Activated CD8-positive, alpha-beta memory T cell treated with anti-CD3 and anti-CD28 coated beads for 36 hours (primary cell): ENCODE results near the gene TENT4A. TPM values are rescaled to one million over a fixed set of nuclear protein-coding genes. Genes with fewer than 3 reads are reported as not detected.

Experiments
- CTCF ChIA-PET: fragments of 350-600 bp; sonication (Branson Sonifier 250); formaldehyde crosslinking; loops from one replicate; lab custom pipeline; 2021; ENCODE audit warnings: antibody characterized with exemption; lab: Charles Lee
- POLR2A ChIA-PET: fragments of 350-600 bp; sonication (Branson Sonifier 250); formaldehyde crosslinking; loops from one replicate; lab custom pipeline; 2021; ENCODE audit warnings: antibody characterized with exemption; lab: Charles Lee
- total RNA-seq, 2 experiments: library from RNA; stranded (reverse); gene quantifications; one replicate each; pipeline ENCODE4 v1.2.3, GENCODE V29; 2021

The TENT4A gene
- total RNA-seq, 2 experiments from 2014 or later, result 32.8 to 35.0 TPM

- ChIA-PET CTCF (interaction anchor here (0.6 kb wide), 1 partner anchor 1303 kb away, joined by 3 read pairs; no protein-coding TSS in a partner anchor), POLR2A (interaction anchor here (0.9 kb wide), 1 partner anchor 14 kb away, joined by 3 read pairs; no protein-coding TSS in a partner anchor)
These were observed 14.0 kb downstream of the TENT4A start for GRCh38 chr5:6727231-6727630.

- POLR2A ChIA-PET, result interaction anchor here (0.9 kb wide), 2 partner anchors 9 to 15 kb away, joined by 3 read pairs; no protein-coding TSS in a partner anchor
These were observed 15.0 kb downstream of the TENT4A start for GRCh38 chr5:6728011-6728794.

GRCh38 chr5:6728795-6729183, 15.6 kb downstream of the TENT4A start:
- ChIA-PET CTCF (interaction anchor here (1.6 to 1.8 kb wide), 2 partner anchors 10 to 16 kb away, joined by 3 to 5 read pairs; no protein-coding TSS in a partner anchor), POLR2A (interaction anchor here (0.9 kb wide), 1 partner anchor 8 kb away, joined by 3 read pairs; no protein-coding TSS in a partner anchor)

More at GRCh38 chr5:6728011-6728794, 15.0 kb downstream of the TENT4A start:
- CTCF ChIA-PET, result interaction anchor here (0.6 to 1.8 kb wide), 4 partner anchors 9 to 278 kb away, joined by 3 to 5 read pairs (median 4); no protein-coding TSS in a partner anchor

GRCh38 chr5:6729386-6730310, 16.4 kb downstream of the TENT4A start:
- CTCF ChIA-PET, result interaction anchor here (0.6 to 1.8 kb wide), 4 partner anchors 9 to 48 kb away, joined by 3 to 5 read pairs (median 4); no protein-coding TSS in a partner anchor
- POLR2A ChIA-PET, result no interaction called here

- POLR2A ChIA-PET, result no interaction called here
- CTCF ChIA-PET, result interaction anchor here (0.6 to 0.9 kb wide), 3 partner anchors 37 to 173 kb away, joined by 3 to 5 read pairs (median 3); no protein-coding TSS in a partner anchor
These were observed 17.2 kb downstream of the TENT4A start for GRCh38 chr5:6730407-6730806.

- ChIA-PET CTCF (interaction anchor here (0.7 to 1.0 kb wide), 3 partner anchors 47 to 174 kb away, joined by 3 read pairs; partner anchors contain the start of genes NSUN2 and SRD5A1), POLR2A (no interaction called here)
These were observed 17.6 kb downstream of the TENT4A start for GRCh38 chr5:6730807-6731206.

- ChIA-PET POLR2A (interaction anchor here (0.8 kb wide), 1 partner anchor 19 kb away, joined by 3 read pairs; no protein-coding TSS in a partner anchor), CTCF (interaction anchor here (1.0 kb wide), 1 partner anchor 99 kb away, joined by 3 read pairs; the partner anchor contains the start of genes NSUN2 and SRD5A1)
These were observed 18.4 kb downstream of the TENT4A start for GRCh38 chr5:6731465-6732237.

GRCh38 chr5:6732634-6733410, 19.6 kb downstream of the TENT4A start:
- POLR2A ChIA-PET, result interaction anchor here (0.8 kb wide), 1 partner anchor 20 kb away, joined by 3 read pairs; no protein-coding TSS in a partner anchor
- CTCF ChIA-PET, result interaction anchor here (0.7 kb wide), 1 partner anchor 13 kb away, joined by 3 read pairs; no protein-coding TSS in a partner anchor

GRCh38 chr5:6733411-6734242, 20.4 kb downstream of the TENT4A start:
- CTCF ChIA-PET, result interaction anchor here (0.7 kb wide), 1 partner anchor 12 kb away, joined by 3 read pairs; no protein-coding TSS in a partner anchor
- POLR2A ChIA-PET, result no interaction called here

GRCh38 chr5:6734243-6734700, 21.0 kb downstream of the TENT4A start:
- POLR2A ChIA-PET, result no interaction called here
- CTCF ChIA-PET, result no interaction called here

GRCh38 chr5:6734781-6735180, 21.5 kb downstream of the TENT4A start:
- POLR2A ChIA-PET, result no interaction called here
- CTCF ChIA-PET, result no interaction called here

GRCh38 chr5:6736106-6736505, 22.9 kb downstream of the TENT4A start:
- ChIA-PET POLR2A (interaction anchor here (1.8 kb wide), 1 partner anchor 24 kb away, joined by 8 read pairs; the partner anchor contains the start of gene TENT4A), CTCF (no interaction called here)

- ChIA-PET CTCF (interaction anchor here (0.8 kb wide), 1 partner anchor 8 kb away, joined by 3 read pairs; no protein-coding TSS in a partner anchor), POLR2A (interaction anchor here (0.9 to 1.8 kb wide), 2 partner anchors 8 to 24 kb away, joined by 3 to 8 read pairs; partner anchors contain the start of gene TENT4A)
These were observed 23.4 kb downstream of the TENT4A start for GRCh38 chr5:6736524-6737042.

- ChIA-PET POLR2A (interaction anchor here (0.9 to 1.8 kb wide), 2 partner anchors 9 to 25 kb away, joined by 3 to 8 read pairs; partner anchors contain the start of gene TENT4A), CTCF (interaction anchor here (0.8 kb wide), 1 partner anchor 9 kb away, joined by 3 read pairs; no protein-coding TSS in a partner anchor)
These were observed 24.1 kb downstream of the TENT4A start for GRCh38 chr5:6737043-6737941.

GRCh38 chr5:6739603-6740002, 26.4 kb downstream of the TENT4A start:
- CTCF ChIA-PET, result no interaction called here
- POLR2A ChIA-PET, result no interaction called here
